Measurements from ENCODE around the gene CRTC1.

The CRTC1 gene

DNA sequence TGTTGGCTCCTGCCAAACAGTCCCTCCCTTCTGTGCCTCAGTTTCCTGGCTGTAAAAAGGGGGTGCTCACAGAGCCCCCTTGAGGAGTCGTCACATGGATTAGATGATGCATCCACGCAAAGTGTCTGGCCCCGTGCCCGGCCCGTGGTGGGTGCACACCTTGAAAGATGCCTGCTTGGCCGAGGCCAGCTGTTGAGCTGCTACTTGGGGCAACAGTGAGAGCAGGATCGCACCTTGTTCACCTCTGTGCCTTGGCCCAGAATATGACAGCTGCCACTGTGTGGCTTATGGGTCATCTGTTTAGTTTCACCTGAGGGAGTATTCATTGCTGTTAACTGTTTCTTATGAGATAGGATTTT is 17.7 kb downstream of the CRTC1 start:
- peaks cover 24% of the 10 kb centered on the region for H3K4me1 ChIP-seq (ENCODE audit: control insufficient read depth, insufficient read depth, low read length)
- peak overlapping the region; percentile 41 to 62 for H3K9ac ChIP-seq (ENCODE audit: low read length in 2 of 2)
- peak overlapping the region; percentile 41 for H3K27ac ChIP-seq (ENCODE audit: low read length)
- no peaks in the 10 kb centered on the region for H3K9me3 ChIP-seq (ENCODE audit: control insufficient read depth in 2 of 2, low read length in 2 of 2)
- H3K27me3 ChIP-seq (ENCODE audit: control insufficient read depth in 1 of 2, insufficient read depth in 2 of 2, low read length in 2 of 2), result no peaks in the 10 kb centered on the region
- H3K4me3 ChIP-seq (ENCODE audit: low read length in 2 of 2), result peak overlapping the region; percentile 77 to 84
- H3K36me3 ChIP-seq (ENCODE audit: control insufficient read depth in 2 of 2, insufficient read depth in 2 of 2, low read length in 2 of 2), result no peaks in the 10 kb centered on the region

GRCh38 chr19:18704054-18704453 is 20.6 kb downstream of the CRTC1 start:
- Histone ChIP-seq H3K9ac (ENCODE audit: low read length in 2 of 2) (no peak overlapping the region), H3K4me3 (ENCODE audit: low read length in 2 of 2) (no peak overlapping the region), H3K27me3 (ENCODE audit: control insufficient read depth in 1 of 2, insufficient read depth in 2 of 2, low read length in 2 of 2) (no peaks in the 10 kb centered on the region), H3K36me3 (ENCODE audit: control insufficient read depth in 2 of 2, insufficient read depth in 2 of 2, low read length in 2 of 2) (no peaks in the 10 kb centered on the region), H3K4me1 (ENCODE audit: control insufficient read depth, insufficient read depth, low read length) (peaks cover 19% of the 10 kb centered on the region), H3K9me3 (ENCODE audit: control insufficient read depth in 2 of 2, low read length in 2 of 2) (no peaks in the 10 kb centered on the region), H3K27ac (ENCODE audit: low read length) (no peak overlapping the region)

DNA sequence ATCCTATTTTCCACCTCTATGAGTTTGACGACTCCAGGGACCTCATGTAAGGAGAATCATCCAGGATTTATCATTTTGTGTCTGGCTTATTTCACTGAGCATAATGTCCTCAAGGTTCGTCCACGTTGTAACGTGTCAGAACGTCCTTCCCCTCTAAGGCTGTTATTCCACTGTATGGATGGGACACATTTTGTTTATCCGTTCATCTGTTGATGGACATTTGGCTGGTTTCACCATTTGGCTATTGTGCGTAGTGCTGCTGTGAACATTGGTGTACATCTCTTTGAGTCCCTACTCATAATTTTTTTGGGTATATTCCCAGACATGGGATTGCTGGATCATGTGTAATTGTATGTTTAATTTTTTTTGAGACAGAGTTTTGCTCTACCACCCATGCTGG is 21.5 kb downstream of the CRTC1 start:
- H3K27ac ChIP-seq (ENCODE audit: low read length), result no peak overlapping the region

DNA sequence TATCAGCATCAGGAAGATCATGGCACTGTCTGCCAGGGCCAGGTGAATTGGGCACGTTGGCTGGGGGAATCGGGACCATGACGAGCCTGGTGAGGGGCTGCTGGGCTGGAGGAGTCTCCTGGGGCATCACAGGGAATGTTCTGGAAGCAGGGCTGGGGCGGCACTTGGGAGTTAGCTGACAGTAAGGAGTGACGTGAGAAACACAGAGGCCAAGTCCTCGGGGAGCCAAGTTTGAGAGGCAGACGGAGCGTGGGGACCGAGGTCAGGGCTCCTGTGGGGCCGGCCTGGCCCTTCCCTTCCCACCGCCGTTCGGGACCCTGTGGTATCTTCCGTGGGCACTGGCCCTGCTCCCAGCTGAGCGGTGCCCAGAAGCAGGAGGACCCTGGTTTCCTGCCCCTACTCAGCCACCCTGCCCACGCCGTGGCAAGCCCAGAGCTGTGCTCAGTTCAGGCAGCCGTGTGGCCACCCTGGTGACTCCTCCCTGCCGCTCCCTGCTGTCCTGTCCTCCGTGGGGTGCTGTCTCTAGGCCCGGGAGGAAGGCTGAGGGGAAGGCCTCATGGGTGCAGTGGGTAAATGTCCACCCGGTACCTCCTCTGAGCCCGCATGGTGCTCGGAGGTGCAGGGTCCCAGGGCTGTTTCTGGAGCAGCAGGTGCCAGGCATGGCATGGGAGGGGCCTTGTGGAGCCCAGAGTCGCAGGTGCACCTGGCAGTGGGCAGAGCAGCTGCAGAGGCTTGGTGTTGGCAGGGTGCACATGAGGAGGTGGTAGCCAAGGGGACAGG is 25.2 kb downstream of the CRTC1 start:
- H3K9me3 ChIP-seq (ENCODE audit: control insufficient read depth in 2 of 2, low read length in 2 of 2), result no peaks in the 10 kb centered on the region
- H3K4me3 ChIP-seq (ENCODE audit: low read length in 2 of 2), result no peak overlapping the region
- no peak overlapping the region for H3K9ac ChIP-seq (ENCODE audit: low read length in 2 of 2)
- no peaks in the 10 kb centered on the region for H3K27me3 ChIP-seq (ENCODE audit: control insufficient read depth in 1 of 2, insufficient read depth in 2 of 2, low read length in 2 of 2)
- peaks cover 17% of the 10 kb centered on the region for H3K4me1 ChIP-seq (ENCODE audit: control insufficient read depth, insufficient read depth, low read length)
- H3K36me3 ChIP-seq (ENCODE audit: control insufficient read depth in 2 of 2, insufficient read depth in 2 of 2, low read length in 2 of 2), result no peaks in the 10 kb centered on the region
- no peak overlapping the region for H3K27ac ChIP-seq (ENCODE audit: low read length)

More for the DNA sequence above, 21.5 kb downstream of the CRTC1 start:
- Histone ChIP-seq H3K36me3 (ENCODE audit: control insufficient read depth in 2 of 2, insufficient read depth in 2 of 2, low read length in 2 of 2) (no peaks in the 10 kb centered on the region), H3K4me3 (ENCODE audit: low read length in 2 of 2) (no peak overlapping the region), H3K27me3 (ENCODE audit: control insufficient read depth in 1 of 2, insufficient read depth in 2 of 2, low read length in 2 of 2) (no peaks in the 10 kb centered on the region), H3K9me3 (ENCODE audit: control insufficient read depth in 2 of 2, low read length in 2 of 2) (no peaks in the 10 kb centered on the region), H3K9ac (ENCODE audit: low read length in 2 of 2) (no peak overlapping the region), H3K4me1 (ENCODE audit: control insufficient read depth, insufficient read depth, low read length) (peaks cover 18% of the 10 kb centered on the region)

GRCh38 chr19:18709546-18709945 is 26.1 kb downstream of the CRTC1 start:
- Histone ChIP-seq H3K4me3 (ENCODE audit: low read length in 2 of 2) (no peak overlapping the region), H3K27me3 (ENCODE audit: control insufficient read depth in 1 of 2, insufficient read depth in 2 of 2, low read length in 2 of 2) (no peaks in the 10 kb centered on the region), H3K9ac (ENCODE audit: low read length in 2 of 2) (no peak overlapping the region), H3K27ac (ENCODE audit: low read length) (no peak overlapping the region), H3K9me3 (ENCODE audit: control insufficient read depth in 2 of 2, low read length in 2 of 2) (no peaks in the 10 kb centered on the region), H3K36me3 (ENCODE audit: control insufficient read depth in 2 of 2, insufficient read depth in 2 of 2, low read length in 2 of 2) (no peaks in the 10 kb centered on the region), H3K4me1 (ENCODE audit: control insufficient read depth, insufficient read depth, low read length) (peaks cover 17% of the 10 kb centered on the region)

DNA sequence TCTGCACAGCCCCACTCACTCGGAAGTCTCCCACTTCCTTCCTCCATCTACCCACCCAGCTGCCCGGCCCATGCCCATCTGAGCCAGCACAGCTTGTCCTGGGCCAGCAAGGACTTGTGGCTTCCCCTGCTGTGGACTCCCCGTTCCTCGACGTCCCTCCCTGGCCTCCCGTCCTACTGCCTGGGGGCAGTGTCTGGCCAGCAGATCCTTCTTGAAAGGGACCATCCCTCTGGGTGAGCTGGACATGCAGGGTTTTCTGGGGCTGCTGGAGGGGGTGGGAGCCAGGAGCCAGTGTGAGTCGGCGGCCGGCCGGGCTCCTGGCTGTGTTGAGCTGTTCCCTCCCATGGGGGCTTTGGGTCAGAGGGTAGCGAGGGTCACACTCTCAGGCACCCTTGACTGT is 26.7 kb downstream of the CRTC1 start:
- Histone ChIP-seq H3K27ac (ENCODE audit: low read length) (no peak overlapping the region), H3K36me3 (ENCODE audit: control insufficient read depth in 2 of 2, insufficient read depth in 2 of 2, low read length in 2 of 2) (no peaks in the 10 kb centered on the region), H3K9me3 (ENCODE audit: control insufficient read depth in 2 of 2, low read length in 2 of 2) (no peaks in the 10 kb centered on the region), H3K27me3 (ENCODE audit: control insufficient read depth in 1 of 2, insufficient read depth in 2 of 2, low read length in 2 of 2) (no peaks in the 10 kb centered on the region), H3K4me1 (ENCODE audit: control insufficient read depth, insufficient read depth, low read length) (peaks cover 17% of the 10 kb centered on the region), H3K4me3 (ENCODE audit: low read length in 2 of 2) (no peak overlapping the region), H3K9ac (ENCODE audit: low read length in 2 of 2) (no peak overlapping the region)

DNA sequence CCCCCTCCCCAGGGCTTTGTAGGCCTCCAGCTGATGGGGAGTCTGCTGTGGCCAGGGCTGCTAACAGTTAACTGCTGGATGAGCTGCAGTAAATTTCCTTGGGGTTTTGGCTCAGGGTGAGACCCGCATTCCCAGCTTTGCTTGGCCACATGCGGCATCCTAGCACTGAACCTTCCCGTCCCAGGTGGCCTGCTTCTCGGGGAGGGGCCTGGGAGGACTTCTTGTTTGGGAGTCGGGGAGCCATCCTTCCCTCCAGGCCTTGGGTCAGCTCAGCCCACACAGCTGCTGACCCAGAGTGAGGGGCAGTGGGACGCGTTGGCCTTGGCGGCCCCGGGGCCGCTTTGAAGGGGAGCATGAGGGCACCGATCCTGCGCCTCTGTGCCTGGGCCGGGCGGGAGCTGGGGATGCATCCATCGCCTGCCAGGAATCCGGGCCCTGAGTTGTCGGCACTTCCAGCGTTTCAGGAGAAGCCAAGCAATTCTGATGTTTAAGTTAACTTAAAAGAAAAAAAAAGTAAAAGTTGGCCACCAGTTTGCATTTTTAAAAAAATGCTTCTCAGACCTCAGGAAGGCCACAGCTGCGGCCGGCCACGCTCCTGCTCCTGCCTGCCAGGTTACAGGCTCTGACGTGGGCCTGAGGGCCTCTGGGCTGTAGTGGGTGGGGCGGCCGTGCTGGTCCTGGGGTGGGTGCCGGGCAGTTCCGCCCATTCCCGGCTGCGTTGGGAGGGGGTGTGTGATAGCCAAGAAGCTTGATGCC is 27.7 kb downstream of the CRTC1 start:
- Histone ChIP-seq H3K4me3 (ENCODE audit: low read length in 2 of 2) (peak overlapping the region in 1 of 2 donors; percentile 29), H3K4me1 (ENCODE audit: control insufficient read depth, insufficient read depth, low read length) (peaks cover 17% of the 10 kb centered on the region), H3K9ac (ENCODE audit: low read length in 2 of 2) (no peak overlapping the region), H3K27me3 (ENCODE audit: control insufficient read depth in 1 of 2, insufficient read depth in 2 of 2, low read length in 2 of 2) (no peaks in the 10 kb centered on the region), H3K36me3 (ENCODE audit: control insufficient read depth in 2 of 2, insufficient read depth in 2 of 2, low read length in 2 of 2) (no peaks in the 10 kb centered on the region), H3K27ac (ENCODE audit: low read length) (no peak overlapping the region), H3K9me3 (ENCODE audit: control insufficient read depth in 2 of 2, low read length in 2 of 2) (no peaks in the 10 kb centered on the region)

DNA sequence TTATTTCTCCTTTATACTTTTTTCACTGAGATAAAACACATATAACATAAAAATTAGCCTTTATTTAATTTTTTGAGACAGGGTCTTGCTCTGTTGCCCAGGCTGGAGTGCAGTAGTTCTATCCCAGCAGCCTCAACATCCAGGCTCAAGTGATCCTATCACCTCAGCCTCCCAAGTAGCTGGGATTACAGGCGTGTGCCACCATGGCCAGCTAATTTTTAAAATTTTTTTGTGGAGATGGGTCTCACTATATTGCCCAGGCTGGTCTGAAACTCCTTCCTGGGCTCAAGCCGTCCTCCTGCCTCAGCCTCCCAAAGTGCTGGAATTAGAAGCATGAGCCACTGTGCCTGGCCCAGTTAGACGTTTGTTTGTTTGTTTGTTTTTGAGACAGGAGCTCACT is 28.4 kb downstream of the CRTC1 start:
- no peak overlapping the region for H3K9ac ChIP-seq (ENCODE audit: low read length in 2 of 2)
- no peaks in the 10 kb centered on the region for H3K36me3 ChIP-seq (ENCODE audit: control insufficient read depth in 2 of 2, insufficient read depth in 2 of 2, low read length in 2 of 2)
- H3K27ac ChIP-seq (ENCODE audit: low read length), result no peak overlapping the region

DNA sequence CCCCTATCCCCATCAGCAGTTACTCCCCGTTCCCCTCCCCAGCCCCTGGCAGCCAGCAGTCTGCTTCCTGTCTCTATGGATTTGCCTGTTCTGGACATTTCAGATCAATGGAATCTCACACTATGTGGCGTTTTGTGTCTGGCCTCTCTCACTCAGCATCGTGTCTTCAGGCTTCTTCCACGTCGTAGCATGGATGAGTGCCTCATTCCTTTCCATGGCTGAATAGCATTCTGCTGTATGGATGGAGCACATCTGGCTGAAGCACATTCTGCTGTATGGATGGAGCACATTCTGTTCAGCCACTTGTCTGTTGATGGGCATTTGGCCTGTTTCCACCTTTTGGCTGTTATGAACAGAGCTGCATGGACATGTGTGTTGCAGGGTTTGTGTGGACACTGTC is 29.5 kb downstream of the CRTC1 start:
- H3K4me1 ChIP-seq (ENCODE audit: control insufficient read depth, insufficient read depth, low read length), result peaks cover 20% of the 10 kb centered on the region
- H3K27me3 ChIP-seq (ENCODE audit: control insufficient read depth in 1 of 2, insufficient read depth in 2 of 2, low read length in 2 of 2), result no peaks in the 10 kb centered on the region
- H3K36me3 ChIP-seq (ENCODE audit: control insufficient read depth in 2 of 2, insufficient read depth in 2 of 2, low read length in 2 of 2), result no peaks in the 10 kb centered on the region
- no peak overlapping the region for H3K4me3 ChIP-seq (ENCODE audit: low read length in 2 of 2)
- H3K9ac ChIP-seq (ENCODE audit: low read length in 2 of 2), result no peak overlapping the region
- no peak overlapping the region for H3K27ac ChIP-seq (ENCODE audit: low read length)
- no peaks in the 10 kb centered on the region for H3K9me3 ChIP-seq (ENCODE audit: control insufficient read depth in 2 of 2, low read length in 2 of 2)

More for the DNA sequence above, 28.4 kb downstream of the CRTC1 start:
- no peaks in the 10 kb centered on the region for H3K9me3 ChIP-seq (ENCODE audit: control insufficient read depth in 2 of 2, low read length in 2 of 2)
- H3K4me3 ChIP-seq (ENCODE audit: low read length in 2 of 2), result no peak overlapping the region
- H3K4me1 ChIP-seq (ENCODE audit: control insufficient read depth, insufficient read depth, low read length), result peaks cover 17% of the 10 kb centered on the region
- no peaks in the 10 kb centered on the region for H3K27me3 ChIP-seq (ENCODE audit: control insufficient read depth in 1 of 2, insufficient read depth in 2 of 2, low read length in 2 of 2)

DNA sequence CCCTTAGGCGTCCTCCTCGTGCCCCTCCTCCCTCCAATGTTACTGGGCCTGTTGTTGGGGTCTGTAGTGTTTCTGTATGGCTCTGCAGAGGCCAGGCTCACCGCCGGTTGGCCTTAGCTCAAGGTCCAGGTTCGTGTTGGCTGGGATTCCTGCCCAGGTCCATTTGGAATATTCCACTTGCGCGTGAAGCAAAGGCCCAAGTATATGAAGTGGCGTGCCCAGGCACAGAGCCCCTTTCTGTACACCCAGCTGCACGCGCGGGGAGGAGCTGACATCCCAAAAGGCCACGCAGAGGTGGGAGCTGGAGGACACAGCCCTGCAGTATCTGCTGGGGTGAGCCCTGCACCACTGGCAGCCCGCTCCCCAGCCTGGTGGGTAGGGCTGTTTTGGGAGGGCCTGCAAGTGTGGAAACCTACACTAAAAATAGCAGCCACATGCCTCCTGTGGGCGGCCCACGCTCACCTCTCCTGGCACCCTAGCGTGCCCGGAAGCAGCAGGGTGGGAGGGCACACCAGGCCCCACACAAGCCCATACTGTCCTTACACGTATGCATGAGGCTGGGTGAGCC is 30.2 kb downstream of the CRTC1 start:
- Histone ChIP-seq H3K36me3 (ENCODE audit: control insufficient read depth in 2 of 2, insufficient read depth in 2 of 2, low read length in 2 of 2) (peaks cover 0 to 2% of the 10 kb centered on the region in 2 donors), H3K9me3 (ENCODE audit: control insufficient read depth in 2 of 2, low read length in 2 of 2) (no peaks in the 10 kb centered on the region), H3K27me3 (ENCODE audit: control insufficient read depth in 1 of 2, insufficient read depth in 2 of 2, low read length in 2 of 2) (no peaks in the 10 kb centered on the region), H3K4me3 (ENCODE audit: low read length in 2 of 2) (no peak overlapping the region), H3K4me1 (ENCODE audit: control insufficient read depth, insufficient read depth, low read length) (peaks cover 20% of the 10 kb centered on the region), H3K9ac (ENCODE audit: low read length in 2 of 2) (no peak overlapping the region), H3K27ac (ENCODE audit: low read length) (no peak overlapping the region)

All from stomach smooth muscle (tissue), 2 donors.